ENCODE data around the gene ADAMTSL1. TPM values are rescaled to one million over a fixed set of nuclear protein-coding genes. Genes with fewer than 3 reads are reported as not detected.

The ADAMTSL1 gene
- total and polyA plus RNA-seq, 4 donors, result 0.31 to 3.4 (median 1.9) TPM

GRCh38 chr9:18682907-18683306 lies 209.0 kb downstream of the ADAMTSL1 start:
- no peak overlapping the region for H3K4me3 ChIP-seq (ENCODE audit: low read depth in 1 of 3, low read length in 3 of 3)
- H3K4me1 ChIP-seq (ENCODE audit: control insufficient read depth in 4 of 4, insufficient read depth in 4 of 4, low read length in 3 of 4), result peaks cover 0 to 18% (median 15%) of the 10 kb centered on the region in 4 donors
- no peaks in the 10 kb centered on the region for H3K9me3 ChIP-seq (ENCODE audit: control insufficient read depth in 4 of 4, low read length in 3 of 4)
- no peak overlapping the region for H3K9ac ChIP-seq (ENCODE audit: low read depth in 1 of 2, low read length in 2 of 2)
- 59% methylated on average over 6 of the region's 6 CpGs for WGBS
- H3K36me3 ChIP-seq (ENCODE audit: control insufficient read depth in 4 of 4, insufficient read depth in 3 of 4, low read depth in 1 of 4, low read length in 3 of 4), result no peaks in the 10 kb centered on the region
- no peak overlapping the region for H3K27ac ChIP-seq (ENCODE audit: low read depth in 1 of 2, low read length in 2 of 2)
- TF ChIP-seq SP1 (IDR thresholded peaks at IDR 0.05) (no peak), HNF4G (IDR thresholded peaks at IDR 0.05) (no peak), NR2F2 (IDR thresholded peaks at IDR 0.05) (no peak), FOXA2 (IDR thresholded peaks at IDR 0.05) (no peak), TAF1 (conservative IDR thresholded peaks at IDR 0.05) (no peak), EGR1 (IDR thresholded peaks at IDR 0.05; ENCODE audit: low read depth in 2 of 2) (no peak), YY1 (IDR thresholded peaks at IDR 0.05) (no peak), RXRA (IDR thresholded peaks at IDR 0.05) (no peak), HNF4A (conservative IDR thresholded peaks at IDR 0.05) (no peak), FOXA1 (IDR thresholded peaks at IDR 0.05) (no peak)
- TF ChIP-seq, protein P1, sequence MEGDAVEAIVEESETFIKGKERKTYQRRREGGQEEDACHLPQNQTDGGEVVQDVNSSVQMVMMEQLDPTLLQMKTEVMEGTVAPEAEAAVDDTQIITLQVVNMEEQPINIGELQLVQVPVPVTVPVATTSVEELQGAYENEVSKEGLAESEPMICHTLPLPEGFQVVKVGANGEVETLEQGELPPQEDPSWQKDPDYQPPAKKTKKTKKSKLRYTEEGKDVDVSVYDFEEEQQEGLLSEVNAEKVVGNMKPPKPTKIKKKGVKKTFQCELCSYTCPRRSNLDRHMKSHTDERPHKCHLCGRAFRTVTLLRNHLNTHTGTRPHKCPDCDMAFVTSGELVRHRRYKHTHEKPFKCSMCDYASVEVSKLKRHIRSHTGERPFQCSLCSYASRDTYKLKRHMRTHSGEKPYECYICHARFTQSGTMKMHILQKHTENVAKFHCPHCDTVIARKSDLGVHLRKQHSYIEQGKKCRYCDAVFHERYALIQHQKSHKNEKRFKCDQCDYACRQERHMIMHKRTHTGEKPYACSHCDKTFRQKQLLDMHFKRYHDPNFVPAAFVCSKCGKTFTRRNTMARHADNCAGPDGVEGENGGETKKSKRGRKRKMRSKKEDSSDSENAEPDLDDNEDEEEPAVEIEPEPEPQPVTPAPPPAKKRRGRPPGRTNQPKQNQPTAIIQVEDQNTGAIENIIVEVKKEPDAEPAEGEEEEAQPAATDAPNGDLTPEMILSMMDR (IDR thresholded peaks at IDR 0.05; ENCODE audit: low read depth, low read length, missing input control), result no peak
- TF ChIP-seq, protein P2, sequence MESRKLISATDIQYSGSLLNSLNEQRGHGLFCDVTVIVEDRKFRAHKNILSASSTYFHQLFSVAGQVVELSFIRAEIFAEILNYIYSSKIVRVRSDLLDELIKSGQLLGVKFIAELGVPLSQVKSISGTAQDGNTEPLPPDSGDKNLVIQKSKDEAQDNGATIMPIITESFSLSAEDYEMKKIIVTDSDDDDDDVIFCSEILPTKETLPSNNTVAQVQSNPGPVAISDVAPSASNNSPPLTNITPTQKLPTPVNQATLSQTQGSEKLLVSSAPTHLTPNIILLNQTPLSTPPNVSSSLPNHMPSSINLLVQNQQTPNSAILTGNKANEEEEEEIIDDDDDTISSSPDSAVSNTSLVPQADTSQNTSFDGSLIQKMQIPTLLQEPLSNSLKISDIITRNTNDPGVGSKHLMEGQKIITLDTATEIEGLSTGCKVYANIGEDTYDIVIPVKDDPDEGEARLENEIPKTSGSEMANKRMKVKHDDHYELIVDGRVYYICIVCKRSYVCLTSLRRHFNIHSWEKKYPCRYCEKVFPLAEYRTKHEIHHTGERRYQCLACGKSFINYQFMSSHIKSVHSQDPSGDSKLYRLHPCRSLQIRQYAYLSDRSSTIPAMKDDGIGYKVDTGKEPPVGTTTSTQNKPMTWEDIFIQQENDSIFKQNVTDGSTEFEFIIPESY (IDR thresholded peaks at IDR 0.05), result no peak
- DNase-seq (ENCODE audit: low spot score), result no peak
- no peaks in the 10 kb centered on the region for H3K27me3 ChIP-seq (ENCODE audit: control insufficient read depth in 4 of 4, insufficient read depth in 4 of 4, low read length in 3 of 4)

DNA sequence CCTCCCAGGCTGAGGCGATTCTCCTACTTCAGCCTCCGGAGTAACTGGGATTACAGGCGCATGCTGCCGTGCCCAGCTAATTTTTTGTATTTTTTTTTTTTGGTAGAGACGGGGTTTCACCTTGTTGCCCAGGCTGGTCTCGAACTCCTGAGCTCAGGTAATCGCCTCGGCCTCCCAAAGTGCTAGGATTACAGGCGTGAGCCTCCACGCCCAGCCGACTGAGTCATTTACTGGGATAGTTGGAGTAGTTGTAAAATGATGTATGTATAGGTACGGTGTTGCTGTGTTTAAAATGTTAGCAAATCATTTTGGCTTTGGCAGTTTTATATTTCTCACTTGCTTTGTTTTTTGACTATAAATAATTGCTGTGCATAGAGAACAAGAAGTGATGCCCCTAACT lies 209.4 kb downstream of the ADAMTSL1 start:
- Histone ChIP-seq H3K9me3 (ENCODE audit: control insufficient read depth in 4 of 4, low read length in 3 of 4) (no peaks in the 10 kb centered on the region), H3K4me3 (ENCODE audit: low read depth in 1 of 3, low read length in 3 of 3) (no peak overlapping the region), H3K36me3 (ENCODE audit: control insufficient read depth in 4 of 4, insufficient read depth in 3 of 4, low read depth in 1 of 4, low read length in 3 of 4) (no peaks in the 10 kb centered on the region), H3K9ac (ENCODE audit: low read depth in 1 of 2, low read length in 2 of 2) (no peak overlapping the region), H3K27me3 (ENCODE audit: control insufficient read depth in 4 of 4, insufficient read depth in 4 of 4, low read length in 3 of 4) (no peaks in the 10 kb centered on the region), H3K27ac (ENCODE audit: low read depth in 1 of 2, low read length in 2 of 2) (no peak overlapping the region), H3K4me1 (ENCODE audit: control insufficient read depth in 4 of 4, insufficient read depth in 4 of 4, low read length in 3 of 4) (peaks cover 0 to 18% (median 15%) of the 10 kb centered on the region in 4 donors)
- TF ChIP-seq RAD21 (IDR thresholded peaks at IDR 0.05) (no peak), FOXA1 (IDR thresholded peaks at IDR 0.05) (no peak), JUND (IDR thresholded peaks at IDR 0.05) (no peak), HNF4G (IDR thresholded peaks at IDR 0.05) (no peak), HNF4A (conservative IDR thresholded peaks at IDR 0.05) (no peak), SP1 (IDR thresholded peaks at IDR 0.05) (no peak), GABPA (IDR thresholded peaks at IDR 0.05 in 1 of 2, conservative IDR thresholded peaks at IDR 0.05 in 1 of 2) (no peak)
- TF ChIP-seq, protein P3, sequence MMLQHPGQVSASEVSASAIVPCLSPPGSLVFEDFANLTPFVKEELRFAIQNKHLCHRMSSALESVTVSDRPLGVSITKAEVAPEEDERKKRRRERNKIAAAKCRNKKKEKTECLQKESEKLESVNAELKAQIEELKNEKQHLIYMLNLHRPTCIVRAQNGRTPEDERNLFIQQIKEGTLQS (IDR thresholded peaks at IDR 0.05), result no peak
- TF ChIP-seq, protein P4, sequence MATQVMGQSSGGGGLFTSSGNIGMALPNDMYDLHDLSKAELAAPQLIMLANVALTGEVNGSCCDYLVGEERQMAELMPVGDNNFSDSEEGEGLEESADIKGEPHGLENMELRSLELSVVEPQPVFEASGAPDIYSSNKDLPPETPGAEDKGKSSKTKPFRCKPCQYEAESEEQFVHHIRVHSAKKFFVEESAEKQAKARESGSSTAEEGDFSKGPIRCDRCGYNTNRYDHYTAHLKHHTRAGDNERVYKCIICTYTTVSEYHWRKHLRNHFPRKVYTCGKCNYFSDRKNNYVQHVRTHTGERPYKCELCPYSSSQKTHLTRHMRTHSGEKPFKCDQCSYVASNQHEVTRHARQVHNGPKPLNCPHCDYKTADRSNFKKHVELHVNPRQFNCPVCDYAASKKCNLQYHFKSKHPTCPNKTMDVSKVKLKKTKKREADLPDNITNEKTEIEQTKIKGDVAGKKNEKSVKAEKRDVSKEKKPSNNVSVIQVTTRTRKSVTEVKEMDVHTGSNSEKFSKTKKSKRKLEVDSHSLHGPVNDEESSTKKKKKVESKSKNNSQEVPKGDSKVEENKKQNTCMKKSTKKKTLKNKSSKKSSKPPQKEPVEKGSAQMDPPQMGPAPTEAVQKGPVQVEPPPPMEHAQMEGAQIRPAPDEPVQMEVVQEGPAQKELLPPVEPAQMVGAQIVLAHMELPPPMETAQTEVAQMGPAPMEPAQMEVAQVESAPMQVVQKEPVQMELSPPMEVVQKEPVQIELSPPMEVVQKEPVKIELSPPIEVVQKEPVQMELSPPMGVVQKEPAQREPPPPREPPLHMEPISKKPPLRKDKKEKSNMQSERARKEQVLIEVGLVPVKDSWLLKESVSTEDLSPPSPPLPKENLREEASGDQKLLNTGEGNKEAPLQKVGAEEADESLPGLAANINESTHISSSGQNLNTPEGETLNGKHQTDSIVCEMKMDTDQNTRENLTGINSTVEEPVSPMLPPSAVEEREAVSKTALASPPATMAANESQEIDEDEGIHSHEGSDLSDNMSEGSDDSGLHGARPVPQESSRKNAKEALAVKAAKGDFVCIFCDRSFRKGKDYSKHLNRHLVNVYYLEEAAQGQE (IDR thresholded peaks at IDR 0.05), result no peak
- TF ChIP-seq, protein P2 (IDR thresholded peaks at IDR 0.05), result no peak
- TF ChIP-seq, protein P5, sequence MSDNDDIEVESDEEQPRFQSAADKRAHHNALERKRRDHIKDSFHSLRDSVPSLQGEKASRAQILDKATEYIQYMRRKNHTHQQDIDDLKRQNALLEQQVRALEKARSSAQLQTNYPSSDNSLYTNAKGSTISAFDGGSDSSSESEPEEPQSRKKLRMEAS (IDR thresholded peaks at IDR 0.05), result no peak
- DNase-seq (ENCODE audit: low spot score), result no peak
- WGBS, result 94% methylated on average over 12 of the region's 12 CpGs
